Measurements from ENCODE around the gene PGF. TPM values are rescaled to one million over a fixed set of nuclear protein-coding genes. Genes with fewer than 3 reads are reported as not detected.

Gene PGF
- total and polyA plus RNA-seq, 2 donors = 7.0 to 7.5 TPM

- Histone ChIP-seq H3K27me3 (ENCODE audit: control insufficient read depth in 2 of 2, insufficient read depth in 1 of 2, low read length in 1 of 2) (no peaks in the 10 kb centered on the region), H3K4me3 (ENCODE audit: low read length in 2 of 2) (no peak overlapping the region), H3K4me1 (ENCODE audit: control insufficient read depth in 2 of 2, insufficient read depth in 2 of 2, low read length in 2 of 2) (peaks cover 9 to 63% of the 10 kb centered on the region in 2 donors), H3K36me3 (ENCODE audit: control insufficient read depth in 2 of 2, insufficient read depth in 2 of 2, low read length in 1 of 2) (no peaks in the 10 kb centered on the region), H3K27ac (ENCODE audit: low read depth in 1 of 2, low read length in 1 of 2) (peak overlapping the region; percentile 38 to 93), H3K9me3 (ENCODE audit: control insufficient read depth in 2 of 2, insufficient read depth in 1 of 2, low read length in 1 of 2) (no peaks in the 10 kb centered on the region)
- no peak for DNase-seq (ENCODE audit: low read depth in 6 of 9, low spot score in 9 of 9)
- 98% methylated on average over 10 of the region's 10 CpGs for WGBS
These were observed 42.6 kb downstream of the PGF start for GRCh38 chr14:74912801-74913200.

- Histone ChIP-seq H3K4me3 (ENCODE audit: low read length in 2 of 2) (no peak overlapping the region), H3K27me3 (ENCODE audit: control insufficient read depth in 2 of 2, insufficient read depth in 1 of 2, low read length in 1 of 2) (no peaks in the 10 kb centered on the region), H3K9me3 (ENCODE audit: control insufficient read depth in 2 of 2, insufficient read depth in 1 of 2, low read length in 1 of 2) (no peaks in the 10 kb centered on the region), H3K4me1 (ENCODE audit: control insufficient read depth in 2 of 2, insufficient read depth in 2 of 2, low read length in 2 of 2) (peaks cover 9 to 63% of the 10 kb centered on the region in 2 donors), H3K36me3 (ENCODE audit: control insufficient read depth in 2 of 2, insufficient read depth in 2 of 2, low read length in 1 of 2) (peaks cover under 1 to 3% of the 10 kb centered on the region in 2 donors), H3K27ac (ENCODE audit: low read depth in 1 of 2, low read length in 1 of 2) (peak overlapping the region in 1 of 2 donors; percentile 8)
- WGBS = 94% methylated on average over 6 of the region's 6 CpGs
- no peak for DNase-seq (ENCODE audit: low read depth in 6 of 9, low spot score in 9 of 9)
These were observed 43.3 kb downstream of the PGF start for GRCh38 chr14:74912111-74912510.

GRCh38 chr14:74911704-74912103, 43.7 kb downstream of the PGF start:
- DNase-seq (ENCODE audit: low read depth in 6 of 9, low spot score in 9 of 9) = no peak
- 96% methylated on average over 5 of the region's 5 CpGs for WGBS
- H3K4me3 ChIP-seq (ENCODE audit: low read length in 2 of 2) = no peak overlapping the region
- no peaks in the 10 kb centered on the region for H3K9me3 ChIP-seq (ENCODE audit: control insufficient read depth in 2 of 2, insufficient read depth in 1 of 2, low read length in 1 of 2)
- H3K4me1 ChIP-seq (ENCODE audit: control insufficient read depth in 2 of 2, insufficient read depth in 2 of 2, low read length in 2 of 2) = peaks cover 9 to 63% of the 10 kb centered on the region in 2 donors
- no peak overlapping the region for H3K27ac ChIP-seq (ENCODE audit: low read depth in 1 of 2, low read length in 1 of 2)
- H3K27me3 ChIP-seq (ENCODE audit: control insufficient read depth in 2 of 2, insufficient read depth in 1 of 2, low read length in 1 of 2) = no peaks in the 10 kb centered on the region
- H3K36me3 ChIP-seq (ENCODE audit: control insufficient read depth in 2 of 2, insufficient read depth in 2 of 2, low read length in 1 of 2) = peaks cover 4 to 5% of the 10 kb centered on the region in 2 donors

GRCh38 chr14:74911221-74911620, 44.2 kb downstream of the PGF start:
- WGBS = 97% methylated on average over 6 of the region's 6 CpGs
- H3K4me1 ChIP-seq (ENCODE audit: control insufficient read depth in 2 of 2, insufficient read depth in 2 of 2, low read length in 2 of 2) = peaks cover 9 to 67% of the 10 kb centered on the region in 2 donors
- no peaks in the 10 kb centered on the region for H3K27me3 ChIP-seq (ENCODE audit: control insufficient read depth in 2 of 2, insufficient read depth in 1 of 2, low read length in 1 of 2)
- no peak overlapping the region for H3K4me3 ChIP-seq (ENCODE audit: low read length in 2 of 2)
- no peak overlapping the region for H3K27ac ChIP-seq (ENCODE audit: low read depth in 1 of 2, low read length in 1 of 2)
- no peak for DNase-seq (ENCODE audit: low read depth in 6 of 9, low spot score in 9 of 9)
- H3K9me3 ChIP-seq (ENCODE audit: control insufficient read depth in 2 of 2, insufficient read depth in 1 of 2, low read length in 1 of 2) = no peaks in the 10 kb centered on the region
- H3K36me3 ChIP-seq (ENCODE audit: control insufficient read depth in 2 of 2, insufficient read depth in 2 of 2, low read length in 1 of 2) = peaks cover 7 to 9% of the 10 kb centered on the region in 2 donors

GRCh38 chr14:74910556-74910955, 44.8 kb downstream of the PGF start:
- H3K27me3 ChIP-seq (ENCODE audit: control insufficient read depth in 2 of 2, insufficient read depth in 1 of 2, low read length in 1 of 2) = no peaks in the 10 kb centered on the region
- H3K27ac ChIP-seq (ENCODE audit: low read depth in 1 of 2, low read length in 1 of 2) = no peak overlapping the region
- H3K4me1 ChIP-seq (ENCODE audit: control insufficient read depth in 2 of 2, insufficient read depth in 2 of 2, low read length in 2 of 2) = peaks cover 9 to 70% of the 10 kb centered on the region in 2 donors
- no peaks in the 10 kb centered on the region for H3K9me3 ChIP-seq (ENCODE audit: control insufficient read depth in 2 of 2, insufficient read depth in 1 of 2, low read length in 1 of 2)
- WGBS = 91% methylated on average over 10 of the region's 10 CpGs
- H3K36me3 ChIP-seq (ENCODE audit: control insufficient read depth in 2 of 2, insufficient read depth in 2 of 2, low read length in 1 of 2) = peaks cover 9 to 13% of the 10 kb centered on the region in 2 donors
- H3K4me3 ChIP-seq (ENCODE audit: low read length in 2 of 2) = no peak overlapping the region
- no peak for DNase-seq (ENCODE audit: low read depth in 6 of 9, low spot score in 9 of 9)

- DNase-seq (ENCODE audit: low read depth in 6 of 9, low spot score in 9 of 9) = no peak
- no peak overlapping the region for H3K27ac ChIP-seq (ENCODE audit: low read depth in 1 of 2, low read length in 1 of 2)
- H3K4me3 ChIP-seq (ENCODE audit: low read length in 2 of 2) = no peak overlapping the region
- H3K27me3 ChIP-seq (ENCODE audit: control insufficient read depth in 2 of 2, insufficient read depth in 1 of 2, low read length in 1 of 2) = no peaks in the 10 kb centered on the region
- H3K4me1 ChIP-seq (ENCODE audit: control insufficient read depth in 2 of 2, insufficient read depth in 2 of 2, low read length in 2 of 2) = peaks cover 9 to 72% of the 10 kb centered on the region in 2 donors
- peaks cover 15% of the 10 kb centered on the region in 2 donors for H3K36me3 ChIP-seq (ENCODE audit: control insufficient read depth in 2 of 2, insufficient read depth in 2 of 2, low read length in 1 of 2)
- 96% methylated on average over 10 of the region's 10 CpGs for WGBS
- no peaks in the 10 kb centered on the region for H3K9me3 ChIP-seq (ENCODE audit: control insufficient read depth in 2 of 2, insufficient read depth in 1 of 2, low read length in 1 of 2)
These were observed 45.5 kb downstream of the PGF start for GRCh38 chr14:74909911-74910310.

GRCh38 chr14:74909501-74909900, 45.9 kb downstream of the PGF start:
- H3K4me3 ChIP-seq (ENCODE audit: low read length in 2 of 2) = no peak overlapping the region
- 96% methylated on average over 14 of the region's 14 CpGs for WGBS
- H3K27me3 ChIP-seq (ENCODE audit: control insufficient read depth in 2 of 2, insufficient read depth in 1 of 2, low read length in 1 of 2) = no peaks in the 10 kb centered on the region
- no peaks in the 10 kb centered on the region for H3K9me3 ChIP-seq (ENCODE audit: control insufficient read depth in 2 of 2, insufficient read depth in 1 of 2, low read length in 1 of 2)
- no peak for DNase-seq (ENCODE audit: low read depth in 6 of 9, low spot score in 9 of 9)
- no peak overlapping the region for H3K27ac ChIP-seq (ENCODE audit: low read depth in 1 of 2, low read length in 1 of 2)
- H3K36me3 ChIP-seq (ENCODE audit: control insufficient read depth in 2 of 2, insufficient read depth in 2 of 2, low read length in 1 of 2) = peaks cover 17 to 18% of the 10 kb centered on the region in 2 donors
- H3K4me1 ChIP-seq (ENCODE audit: control insufficient read depth in 2 of 2, insufficient read depth in 2 of 2, low read length in 2 of 2) = peaks cover 9 to 71% of the 10 kb centered on the region in 2 donors

- H3K36me3 ChIP-seq (ENCODE audit: control insufficient read depth in 2 of 2, insufficient read depth in 2 of 2, low read length in 1 of 2) = peaks cover 22 to 24% of the 10 kb centered on the region in 2 donors
- H3K4me3 ChIP-seq (ENCODE audit: low read length in 2 of 2) = no peak overlapping the region
- no peak for DNase-seq (ENCODE audit: low read depth in 6 of 9, low spot score in 9 of 9)
- H3K4me1 ChIP-seq (ENCODE audit: control insufficient read depth in 2 of 2, insufficient read depth in 2 of 2, low read length in 2 of 2) = peaks cover 9 to 65% of the 10 kb centered on the region in 2 donors
- 94% methylated on average over 9 of the region's 9 CpGs for whole genome bisulfite sequencing
- no peaks in the 10 kb centered on the region for H3K9me3 ChIP-seq (ENCODE audit: control insufficient read depth in 2 of 2, insufficient read depth in 1 of 2, low read length in 1 of 2)
- H3K27me3 ChIP-seq (ENCODE audit: control insufficient read depth in 2 of 2, insufficient read depth in 1 of 2, low read length in 1 of 2) = no peaks in the 10 kb centered on the region
- no peak overlapping the region for H3K27ac ChIP-seq (ENCODE audit: low read depth in 1 of 2, low read length in 1 of 2)
These were observed 46.5 kb downstream of the PGF start for GRCh38 chr14:74908861-74909341.

- Histone ChIP-seq H3K9me3 (ENCODE audit: control insufficient read depth in 2 of 2, insufficient read depth in 1 of 2, low read length in 1 of 2) (no peaks in the 10 kb centered on the region), H3K27ac (ENCODE audit: low read depth in 1 of 2, low read length in 1 of 2) (no peak overlapping the region), H3K27me3 (ENCODE audit: control insufficient read depth in 2 of 2, insufficient read depth in 1 of 2, low read length in 1 of 2) (no peaks in the 10 kb centered on the region), H3K4me3 (ENCODE audit: low read length in 2 of 2) (no peak overlapping the region), H3K4me1 (ENCODE audit: control insufficient read depth in 2 of 2, insufficient read depth in 2 of 2, low read length in 2 of 2) (peaks cover 2 to 54% of the 10 kb centered on the region in 2 donors), H3K36me3 (ENCODE audit: control insufficient read depth in 2 of 2, insufficient read depth in 2 of 2, low read length in 1 of 2) (peaks cover 32% of the 10 kb centered on the region in 2 donors)
- DNase-seq (ENCODE audit: low read depth in 6 of 9, low spot score in 9 of 9) = no peak
- 89% methylated on average over 6 of the region's 6 CpGs for WGBS
These were observed 47.7 kb downstream of the PGF start for GRCh38 chr14:74907744-74908143.

Data from thymus (tissue), 11 donors.